HUDEP-2 (cell line): ENCODE results near the gene KIAA0753.

Experiments used
- DNase-seq, 76 experiments: peaks; one replicate each; lab custom pipeline; 2025; ENCODE audit not compliant: unreplicated experiment in 76 of 76; lab: John Stamatoyannopoulos, UW

Gene KIAA0753

GRCh38 chr17:6551869-6552531, 88.5 kb downstream of the KIAA0753 start:
- DNase-seq: no peak

DNA sequence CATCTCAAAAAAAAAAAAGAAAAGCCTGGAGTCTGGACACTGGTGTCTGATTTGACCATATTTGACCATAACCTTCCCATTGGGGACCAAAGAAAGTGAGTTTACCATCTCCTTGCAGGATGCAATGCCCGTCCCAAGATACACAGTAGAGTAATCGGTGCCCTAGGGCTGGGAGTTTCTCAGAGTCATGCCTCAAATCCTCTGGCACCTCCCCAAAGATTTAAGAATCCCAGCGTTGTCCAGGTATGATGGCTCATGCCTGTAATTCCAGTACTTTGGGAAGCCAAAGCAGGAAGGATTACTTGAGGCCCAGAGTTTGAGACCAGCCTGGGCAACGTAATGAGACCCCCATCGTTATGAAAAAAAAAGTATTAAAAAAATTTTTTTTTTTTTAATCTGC, 89.2 kb downstream of the KIAA0753 start:
- no peak for DNase-seq

DNA sequence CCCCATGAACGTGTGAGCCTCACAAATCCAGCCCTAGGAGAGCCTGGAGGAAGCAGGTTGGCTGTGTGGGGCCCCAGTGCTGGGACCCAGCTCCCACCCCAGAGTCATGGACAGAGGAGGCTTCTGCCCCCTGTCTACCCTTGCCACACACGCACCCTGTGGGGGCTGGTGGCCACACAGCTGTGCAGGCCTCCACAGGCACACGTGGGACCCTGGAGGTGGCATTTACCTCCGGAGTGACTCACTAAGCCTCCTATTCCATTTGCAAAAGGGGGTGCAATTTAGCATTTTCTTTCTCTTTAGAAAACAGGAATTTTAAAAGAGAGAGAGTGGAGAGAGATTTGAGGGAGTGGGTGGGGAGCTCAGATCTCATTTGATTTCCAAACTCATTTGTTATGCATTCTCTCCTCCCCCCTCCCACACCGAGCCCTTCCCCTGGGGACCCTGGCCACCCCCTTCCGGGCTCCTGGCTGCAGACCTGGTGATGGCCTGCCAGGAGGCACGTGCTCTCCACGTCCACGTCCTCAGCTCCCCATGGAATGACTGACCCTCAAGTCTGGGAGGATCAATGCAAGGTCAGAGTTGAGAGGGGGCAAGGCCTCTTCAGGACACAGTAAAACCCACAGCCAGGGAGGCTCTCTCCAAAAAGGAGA, 91.0 kb downstream of the KIAA0753 start:
- DNase-seq: no peak

GRCh38 chr17:6548578-6549330, 91.8 kb downstream of the KIAA0753 start:
- no peak for DNase-seq

GRCh38 chr17:6548034-6548433, 92.5 kb downstream of the KIAA0753 start:
- DNase-seq: no peak

- DNase-seq: no peak
Measured at GRCh38 chr17:6547336-6547735, 93.2 kb downstream of the KIAA0753 start.

GRCh38 chr17:6546069-6546718, 94.3 kb downstream of the KIAA0753 start:
- peak in 1 of 76 experiments; percentile 2 for DNase-seq

DNA sequence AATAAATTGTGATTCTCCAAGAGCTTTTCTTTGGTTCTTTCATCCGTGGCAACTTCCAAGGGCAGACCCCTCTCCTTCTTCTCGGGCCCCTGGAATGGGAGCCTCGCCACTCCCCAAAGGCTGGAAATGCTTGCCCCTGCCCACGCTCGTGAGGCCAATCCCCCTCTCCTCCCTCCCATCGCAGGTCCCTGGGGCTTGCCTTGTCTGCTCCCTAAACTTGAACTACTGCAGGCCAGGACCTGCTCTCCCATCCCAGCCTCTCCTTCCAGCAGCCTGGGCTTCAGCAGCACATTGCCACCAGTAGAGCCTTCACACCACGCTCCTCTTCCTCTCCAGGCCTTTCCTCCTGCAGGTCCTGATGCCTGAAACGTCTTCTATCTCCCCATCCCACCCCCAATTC, 95.2 kb downstream of the KIAA0753 start:
- DNase-seq: no peak

- no peak for DNase-seq
Measured at GRCh38 chr17:6544011-6544370, 96.5 kb downstream of the KIAA0753 start.

GRCh38 chr17:6543079-6544010, 97.2 kb downstream of the KIAA0753 start:
- no peak for DNase-seq

DNA sequence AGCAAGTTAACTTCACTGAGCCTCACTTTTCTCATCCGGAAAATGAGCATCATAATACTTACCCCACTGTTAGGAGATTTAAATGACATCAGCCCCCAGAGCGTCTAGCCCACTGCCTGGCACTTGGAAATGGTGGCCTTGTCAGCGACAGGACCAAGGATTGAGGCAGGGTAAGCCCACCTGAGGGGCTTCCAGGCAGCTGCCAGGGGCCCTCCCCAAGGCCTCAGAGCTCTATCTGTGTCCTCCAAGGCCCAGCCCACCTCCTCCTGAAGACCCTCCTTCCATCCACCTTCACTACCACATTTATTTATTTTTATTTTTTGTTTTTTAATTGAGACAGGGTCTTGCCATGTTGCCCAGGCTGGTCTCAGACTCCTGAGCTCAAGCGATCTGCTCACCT, 97.9 kb downstream of the KIAA0753 start:
- DNase-seq: no peak

- no peak for DNase-seq
Measured at GRCh38 chr17:6541886-6542285, 98.6 kb downstream of the KIAA0753 start.

- no peak for DNase-seq
Measured at GRCh38 chr17:6539871-6540270, 100.6 kb downstream of the KIAA0753 start.

GRCh38 chr17:6536566-6537065, 103.9 kb downstream of the KIAA0753 start:
- DNase-seq: no peak

- DNase-seq: no peak
Measured at GRCh38 chr17:6536053-6536452, 104.5 kb downstream of the KIAA0753 start.

DNA sequence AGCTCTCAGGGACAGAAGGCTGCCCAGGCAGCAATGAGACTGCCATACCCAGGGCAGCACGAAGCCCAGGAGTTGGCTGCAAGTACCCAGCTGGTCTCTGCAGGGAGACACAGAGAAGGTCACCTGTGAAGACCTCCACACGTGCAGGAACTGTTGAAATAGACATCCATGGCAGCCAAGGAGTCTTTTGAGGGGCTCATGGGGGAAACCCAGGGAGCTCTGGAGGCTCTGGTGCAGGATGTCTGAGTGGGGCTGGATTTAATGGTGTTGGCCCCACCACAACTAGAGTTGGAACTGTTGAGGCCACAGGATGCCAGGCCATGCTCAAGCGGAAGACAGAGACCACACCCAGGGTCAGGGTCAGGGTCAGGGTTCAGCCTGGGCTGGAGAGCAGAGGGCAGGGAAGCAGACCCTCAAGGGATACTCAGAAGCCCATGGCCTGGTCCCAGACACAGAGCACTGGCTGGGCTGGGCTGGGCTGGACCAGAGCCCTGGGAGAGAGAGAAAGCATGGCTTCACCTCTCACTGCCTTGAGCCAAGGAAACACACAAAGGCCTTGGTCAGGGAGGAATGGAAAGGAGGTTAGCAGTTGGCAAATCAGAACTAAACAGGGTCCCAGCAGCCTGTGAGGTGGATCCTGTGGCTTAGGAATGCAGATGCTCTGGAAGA, 105.5 kb downstream of the KIAA0753 start:
- DNase-seq: no peak

- no peak for DNase-seq
Measured at GRCh38 chr17:6532441-6532885, 108.0 kb downstream of the KIAA0753 start.

- no peak for DNase-seq
Measured at GRCh38 chr17:6531575-6531974, 108.9 kb downstream of the KIAA0753 start.

GRCh38 chr17:6530324-6530920, 110.1 kb downstream of the KIAA0753 start:
- no peak for DNase-seq
